Measurements from ENCODE around the gene APOA4.

Gene APOA4

DNA sequence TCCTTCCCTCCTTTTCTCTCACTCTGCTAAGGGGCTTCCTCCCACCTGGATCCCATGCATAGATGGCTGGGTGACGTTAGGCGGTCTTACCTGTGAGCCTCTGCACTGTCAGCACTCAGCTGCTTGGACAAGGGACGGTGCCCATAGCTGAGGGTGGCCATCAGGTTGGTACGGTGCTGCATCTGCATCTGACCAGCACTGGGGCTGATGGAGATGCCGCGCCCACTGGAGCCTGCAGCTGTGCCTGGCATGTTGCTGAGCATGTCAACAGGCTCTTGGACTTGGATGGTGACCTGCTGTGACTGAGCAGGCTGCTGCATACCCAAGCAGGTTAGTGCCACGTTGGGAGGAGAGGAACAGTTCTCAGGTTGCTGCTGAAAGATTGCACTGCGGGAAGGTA, 36.1 kb upstream of the APOA4 start:
- no peak for DNase-seq (ENCODE audit: low read depth)
- H3K4me3 ChIP-seq (ENCODE audit: low read depth, low read length): no peak overlapping the region

DNA sequence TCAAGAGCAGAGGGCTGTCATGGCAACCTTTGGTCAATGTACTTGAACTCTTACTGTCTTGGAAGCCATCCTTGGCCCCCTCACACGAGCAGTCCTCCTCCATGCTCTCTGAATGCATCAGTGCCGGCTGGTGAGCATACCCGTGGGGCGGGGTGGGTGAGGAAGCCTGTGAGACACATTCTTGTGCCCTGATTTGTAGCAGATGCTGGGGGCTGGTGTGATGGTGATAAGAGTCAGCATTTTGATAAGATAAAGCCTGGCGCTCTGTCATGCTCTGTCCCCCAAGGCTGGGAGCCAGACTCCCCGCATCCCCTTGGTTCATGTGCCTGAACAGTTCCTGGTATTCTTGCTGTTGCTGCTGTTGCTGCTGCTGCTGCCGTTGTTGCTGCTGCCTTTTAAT, 34.8 kb upstream of the APOA4 start:
- DNase-seq (ENCODE audit: low read depth): no peak
- TF ChIP-seq, protein P1, sequence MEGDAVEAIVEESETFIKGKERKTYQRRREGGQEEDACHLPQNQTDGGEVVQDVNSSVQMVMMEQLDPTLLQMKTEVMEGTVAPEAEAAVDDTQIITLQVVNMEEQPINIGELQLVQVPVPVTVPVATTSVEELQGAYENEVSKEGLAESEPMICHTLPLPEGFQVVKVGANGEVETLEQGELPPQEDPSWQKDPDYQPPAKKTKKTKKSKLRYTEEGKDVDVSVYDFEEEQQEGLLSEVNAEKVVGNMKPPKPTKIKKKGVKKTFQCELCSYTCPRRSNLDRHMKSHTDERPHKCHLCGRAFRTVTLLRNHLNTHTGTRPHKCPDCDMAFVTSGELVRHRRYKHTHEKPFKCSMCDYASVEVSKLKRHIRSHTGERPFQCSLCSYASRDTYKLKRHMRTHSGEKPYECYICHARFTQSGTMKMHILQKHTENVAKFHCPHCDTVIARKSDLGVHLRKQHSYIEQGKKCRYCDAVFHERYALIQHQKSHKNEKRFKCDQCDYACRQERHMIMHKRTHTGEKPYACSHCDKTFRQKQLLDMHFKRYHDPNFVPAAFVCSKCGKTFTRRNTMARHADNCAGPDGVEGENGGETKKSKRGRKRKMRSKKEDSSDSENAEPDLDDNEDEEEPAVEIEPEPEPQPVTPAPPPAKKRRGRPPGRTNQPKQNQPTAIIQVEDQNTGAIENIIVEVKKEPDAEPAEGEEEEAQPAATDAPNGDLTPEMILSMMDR (IDR thresholded peaks at IDR 0.05; ENCODE audit: insufficient read depth, low read depth, low read length, missing control alignments): no peak
- no peak overlapping the region for H3K4me3 ChIP-seq (ENCODE audit: low read depth, low read length)

More for the DNA sequence above, 36.1 kb upstream of the APOA4 start:
- TF ChIP-seq, protein P1 (IDR thresholded peaks at IDR 0.05; ENCODE audit: insufficient read depth, low read depth, low read length, missing control alignments): no peak

DNA sequence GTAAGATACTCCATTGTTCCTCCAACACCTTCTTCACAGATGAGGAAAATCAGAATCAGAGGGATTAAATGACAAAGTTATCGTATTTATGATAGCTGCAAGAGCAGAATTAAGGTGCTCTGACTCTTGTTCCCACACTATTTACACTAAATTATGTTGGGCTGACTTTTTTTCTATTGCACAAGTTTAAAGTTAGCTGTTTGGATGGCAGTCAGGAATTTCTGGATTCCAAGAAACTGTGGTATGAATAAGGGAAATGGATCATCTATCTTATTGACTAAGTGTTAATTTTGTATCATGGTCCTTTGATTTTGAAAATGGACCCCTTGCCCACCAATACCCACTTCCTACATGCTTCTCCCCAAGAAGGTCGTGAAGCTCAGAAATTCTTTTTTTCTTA, 34.2 kb upstream of the APOA4 start:
- no peak for DNase-seq (ENCODE audit: low read depth)
- H3K4me3 ChIP-seq (ENCODE audit: low read depth, low read length): no peak overlapping the region
- TF ChIP-seq, protein P1 (IDR thresholded peaks at IDR 0.05; ENCODE audit: insufficient read depth, low read depth, low read length, missing control alignments): no peak

DNA sequence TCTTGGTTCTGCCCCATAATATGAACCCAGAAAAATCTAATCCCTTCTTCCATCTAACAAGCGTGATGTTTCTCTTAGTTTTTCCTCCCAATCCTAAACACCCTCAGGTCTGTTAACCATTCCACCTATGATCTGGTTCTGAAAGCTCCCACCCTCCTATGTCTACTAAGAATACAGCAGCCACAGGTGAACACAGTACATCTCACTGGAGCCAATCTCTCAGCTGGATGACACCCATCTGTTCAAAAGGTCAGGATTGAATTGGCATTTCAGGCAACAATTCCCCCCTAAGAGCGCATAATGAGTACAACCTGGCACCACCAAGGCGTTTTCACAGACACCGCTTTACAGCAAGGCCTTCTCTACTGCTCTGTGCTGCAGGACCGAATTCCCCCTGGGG, 33.3 kb upstream of the APOA4 start:
- no peak for DNase-seq (ENCODE audit: low read depth)
- H3K4me3 ChIP-seq (ENCODE audit: low read depth, low read length): no peak overlapping the region
- TF ChIP-seq, protein P1 (IDR thresholded peaks at IDR 0.05; ENCODE audit: insufficient read depth, low read depth, low read length, missing control alignments): no peak

DNA sequence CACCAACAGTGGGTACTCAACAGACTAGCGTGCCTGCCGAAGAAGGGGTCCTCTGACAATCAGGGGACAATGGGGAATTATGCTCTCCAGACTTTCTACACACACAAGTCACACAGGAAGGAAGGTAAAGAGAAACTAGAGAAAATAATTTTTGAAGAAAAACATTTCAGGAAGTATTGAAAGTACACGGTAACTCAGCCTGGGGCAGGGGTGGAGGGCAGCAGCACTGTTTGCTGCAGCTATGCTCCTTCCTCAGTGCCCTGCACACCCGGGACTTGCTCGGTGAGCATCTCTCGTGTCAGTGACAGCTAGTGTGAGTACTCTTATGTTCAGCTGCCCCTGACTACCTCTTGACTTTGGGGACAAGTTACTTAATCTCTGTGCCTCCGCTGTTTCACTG, 32.3 kb upstream of the APOA4 start:
- DNase-seq (ENCODE audit: low read depth): no peak
- no peak overlapping the region for H3K4me3 ChIP-seq (ENCODE audit: low read depth, low read length)
- TF ChIP-seq, protein P1 (IDR thresholded peaks at IDR 0.05; ENCODE audit: insufficient read depth, low read depth, low read length, missing control alignments): no peak

DNA sequence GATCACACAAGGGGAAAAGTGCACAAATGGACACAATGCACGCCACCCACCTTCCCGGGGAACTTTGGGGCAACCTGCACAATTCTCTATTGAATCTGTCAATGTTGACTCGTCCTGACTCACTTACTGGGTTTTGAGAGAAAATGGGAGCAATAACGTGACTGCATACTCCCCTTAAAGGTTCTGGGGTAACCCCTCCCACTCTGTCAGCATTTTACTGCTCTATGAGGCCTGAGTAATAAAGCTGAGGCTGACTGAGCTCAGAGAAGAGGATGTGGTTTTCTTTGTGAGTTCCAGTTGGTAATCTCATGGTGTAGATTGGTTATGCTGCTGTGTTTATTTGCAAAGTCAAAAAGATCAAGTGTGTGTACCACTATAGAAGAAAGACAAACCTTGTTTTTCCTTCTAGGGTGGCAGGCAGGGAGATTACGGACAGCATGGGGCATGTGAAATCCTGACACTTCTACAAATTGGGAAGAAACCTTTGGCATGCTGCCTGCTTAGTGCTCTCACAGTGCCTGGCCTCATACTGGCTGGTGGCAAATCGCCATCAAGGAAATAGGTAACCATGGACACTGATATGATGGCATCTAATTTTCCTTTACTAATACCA, 30.5 kb upstream of the APOA4 start:
- TF ChIP-seq, protein P1 (IDR thresholded peaks at IDR 0.05; ENCODE audit: insufficient read depth, low read depth, low read length, missing control alignments): no peak
- DNase-seq (ENCODE audit: low read depth): peak; percentile 90
- peak overlapping the region; percentile 21 for H3K4me3 ChIP-seq (ENCODE audit: low read depth, low read length)

Measured in GM12865 (cell line).